Neural cell (in vitro differentiated cells): ENCODE data around the gene BHMT2. TPM values are rescaled to one million over a fixed set of nuclear protein-coding genes. Genes with fewer than 3 reads are reported as not detected.

ENCODE experiments used
- H2AFZ ChIP-seq: fragments of 200-600, 300-800 bp; sonication (generic), shearing (Covaris generic); 2 replicates; pipeline ENCODE4 v1.6.0; 2014; ENCODE audit warnings: low read depth, mild to moderate bottlenecking, antibody characterized with exemption, low read length, moderate library complexity
- H3F3A ChIP-seq: fragments of 200-600 bp; shearing (Covaris generic); 2 replicates; pipeline ENCODE4 v1.6.1; 2016; ENCODE audit warnings: mild to moderate bottlenecking, moderate library complexity, mixed read lengths, antibody characterized with exemption, low read length; ENCODE audit not compliant: insufficient read depth, poor library complexity, severe bottlenecking
- H3K27ac ChIP-seq: fragments of 200-600, 300-800 bp; sonication (generic), shearing (Covaris generic); 2 replicates; pipeline ENCODE4 v1.5.1; 2014; ENCODE audit warnings: mild to moderate bottlenecking, low read length, moderate library complexity
- H3K27me3 ChIP-seq: fragments of 300-800, 200-600 bp; sonication (generic), shearing (Covaris generic); 2 replicates; pipeline ENCODE4 v1.6.0; 2014; ENCODE audit warnings: mild to moderate bottlenecking, low read depth, low read length, moderate library complexity; ENCODE audit not compliant: insufficient read depth
- H3K36me3 ChIP-seq: fragments of 300-800, 200-600 bp; sonication (generic), shearing (Covaris generic); 2 replicates; pipeline ENCODE4 v1.5.1; 2014; ENCODE audit warnings: mild to moderate bottlenecking, antibody characterized with exemption, low read length, moderate library complexity; ENCODE audit not compliant: insufficient read depth
- H3K4me2 ChIP-seq: fragments of 300-800, 200-600 bp; sonication (generic), shearing (Covaris generic); 2 replicates; pipeline ENCODE4 v1.6.0; 2014; ENCODE audit warnings: mild to moderate bottlenecking, low read length
- H3K4me3 ChIP-seq: fragments of 300-800, 200-600 bp; sonication (generic), shearing (Covaris generic); 2 replicates; pipeline ENCODE4 v1.5.1; 2014; ENCODE audit warnings: mild to moderate bottlenecking, low read length, moderate library complexity
- H3K79me2 ChIP-seq: fragments of 200-600 bp; shearing (Covaris generic); replicated peaks from 2 replicates; pipeline ENCODE4 v1.6.0; 2014; ENCODE audit warnings: mild to moderate bottlenecking, low read length, moderate library complexity; ENCODE audit not compliant: insufficient read depth
- H3K9ac ChIP-seq: fragments of 300-800, 200-600 bp; sonication (generic), shearing (Covaris generic); 2 replicates; pipeline ENCODE4 v1.6.1; 2016; ENCODE audit warnings: mild to moderate bottlenecking, low read length, mixed read lengths
- H3K9me2 ChIP-seq: fragments of 200-600 bp; shearing (Covaris generic); 2 replicates; pipeline ENCODE4 v1.6.1; 2016; ENCODE audit warnings: mild to moderate bottlenecking, low read length, mixed read lengths; ENCODE audit not compliant: insufficient read depth
- H3K9me3 ChIP-seq: fragments of 200-600, 300-800 bp; sonication (generic), shearing (Covaris generic); 2 replicates; pipeline ENCODE4 v1.6.1; 2016; ENCODE audit warnings: mild to moderate bottlenecking, mixed run types, low read length, moderate library complexity, mixed read lengths
- H4K20me1 ChIP-seq: fragments of 200-600 bp; shearing (Covaris generic); 2 replicates; pipeline ENCODE4 v1.6.1; 2016; ENCODE audit warnings: mild to moderate bottlenecking, mixed run types; ENCODE audit not compliant: insufficient read depth
- CTCF ChIP-seq: fragments of 450-650 bp; IDR thresholded peaks from 2 replicates; pipeline ENCODE4 v1.5.1; 2014; ENCODE audit warnings: antibody characterized with exemption, mild to moderate bottlenecking, moderate library complexity; ENCODE audit not compliant: poor library complexity, severe bottlenecking
- EP300 ChIP-seq: fragments of 450-650 bp; conservative IDR thresholded peaks from 2 replicates; pipeline ENCODE4 v1.6.1; 2014; ENCODE audit warnings: antibody characterized with exemption, mild to moderate bottlenecking, moderate library complexity; ENCODE audit not compliant: poor library complexity, severe bottlenecking
- EZH2 ChIP-seq: fragments of 200-600, 300-800 bp; shearing (Covaris generic), sonication (generic); IDR thresholded peaks from 2 replicates; pipeline ENCODE4 v1.6.1; 2014; ENCODE audit warnings: antibody characterized with exemption, low read length, borderline replicate concordance, mild to moderate bottlenecking; ENCODE audit not compliant: insufficient read depth, poor library complexity, severe bottlenecking
- MXI1 ChIP-seq: fragments of 450-650 bp; conservative IDR thresholded peaks from 2 replicates; pipeline ENCODE4 v1.6.1; 2014; ENCODE audit warnings: antibody characterized with exemption, mild to moderate bottlenecking; ENCODE audit not compliant: poor library complexity, severe bottlenecking
- POLR2AphosphoS5 ChIP-seq: IDR thresholded peaks from 2 replicates; pipeline ENCODE4 v1.6.1; 2012
- RAD21 ChIP-seq: fragments of 450-650 bp; conservative IDR thresholded peaks from 2 replicates; pipeline ENCODE4 v1.6.1; 2014; ENCODE audit warnings: antibody characterized with exemption, mild to moderate bottlenecking, moderate library complexity
- SMC3 ChIP-seq: fragments of 450-650 bp; conservative IDR thresholded peaks from 2 replicates; pipeline ENCODE4 v1.6.1; 2014; ENCODE audit warnings: antibody characterized with exemption, mild to moderate bottlenecking, moderate library complexity; ENCODE audit not compliant: poor library complexity
- TAF1 ChIP-seq: IDR thresholded peaks from 2 replicates; pipeline ENCODE4 v1.6.1; 2012; ENCODE audit warnings: low read depth
- polyA plus RNA-seq: library from polyadenylated mRNA; depleted of rRNA; stranded (reverse); fragments of >200 nt; gene quantifications from 2 replicates; pipeline ENCODE4 v1.2.3, GENCODE V29; 2014
- TF ChIP-seq, protein P1 (sequence below): IDR thresholded peaks from 2 replicates; pipeline ENCODE4 v1.6.1; 2012; ENCODE audit warnings: borderline replicate concordance

The BHMT2 gene
- polyA plus RNA-seq, 1 donor from 2014 or later = not detected

- no peak overlapping the region for H3K4me2 ChIP-seq
- H3K27ac ChIP-seq = no peak overlapping the region
- H3K9me3 ChIP-seq = no peaks in the 10 kb centered on the region
- no peak overlapping the region for H3K4me3 ChIP-seq
- H3F3A ChIP-seq = no peaks in the 10 kb centered on the region
- H3K9ac ChIP-seq = no peak overlapping the region
- no peaks in the 10 kb centered on the region for H4K20me1 ChIP-seq
- H3K9me2 ChIP-seq = no peaks in the 10 kb centered on the region
- H3K36me3 ChIP-seq = no peaks in the 10 kb centered on the region
- no peaks in the 10 kb centered on the region for H3K79me2 ChIP-seq
- no peaks in the 10 kb centered on the region for H3K27me3 ChIP-seq
- H2AFZ ChIP-seq = no peak overlapping the region
- TF ChIP-seq POLR2AphosphoS5 = no peak
- TF ChIP-seq CTCF = no peak
- no peak for TF ChIP-seq TAF1
- TF ChIP-seq, protein P1, sequence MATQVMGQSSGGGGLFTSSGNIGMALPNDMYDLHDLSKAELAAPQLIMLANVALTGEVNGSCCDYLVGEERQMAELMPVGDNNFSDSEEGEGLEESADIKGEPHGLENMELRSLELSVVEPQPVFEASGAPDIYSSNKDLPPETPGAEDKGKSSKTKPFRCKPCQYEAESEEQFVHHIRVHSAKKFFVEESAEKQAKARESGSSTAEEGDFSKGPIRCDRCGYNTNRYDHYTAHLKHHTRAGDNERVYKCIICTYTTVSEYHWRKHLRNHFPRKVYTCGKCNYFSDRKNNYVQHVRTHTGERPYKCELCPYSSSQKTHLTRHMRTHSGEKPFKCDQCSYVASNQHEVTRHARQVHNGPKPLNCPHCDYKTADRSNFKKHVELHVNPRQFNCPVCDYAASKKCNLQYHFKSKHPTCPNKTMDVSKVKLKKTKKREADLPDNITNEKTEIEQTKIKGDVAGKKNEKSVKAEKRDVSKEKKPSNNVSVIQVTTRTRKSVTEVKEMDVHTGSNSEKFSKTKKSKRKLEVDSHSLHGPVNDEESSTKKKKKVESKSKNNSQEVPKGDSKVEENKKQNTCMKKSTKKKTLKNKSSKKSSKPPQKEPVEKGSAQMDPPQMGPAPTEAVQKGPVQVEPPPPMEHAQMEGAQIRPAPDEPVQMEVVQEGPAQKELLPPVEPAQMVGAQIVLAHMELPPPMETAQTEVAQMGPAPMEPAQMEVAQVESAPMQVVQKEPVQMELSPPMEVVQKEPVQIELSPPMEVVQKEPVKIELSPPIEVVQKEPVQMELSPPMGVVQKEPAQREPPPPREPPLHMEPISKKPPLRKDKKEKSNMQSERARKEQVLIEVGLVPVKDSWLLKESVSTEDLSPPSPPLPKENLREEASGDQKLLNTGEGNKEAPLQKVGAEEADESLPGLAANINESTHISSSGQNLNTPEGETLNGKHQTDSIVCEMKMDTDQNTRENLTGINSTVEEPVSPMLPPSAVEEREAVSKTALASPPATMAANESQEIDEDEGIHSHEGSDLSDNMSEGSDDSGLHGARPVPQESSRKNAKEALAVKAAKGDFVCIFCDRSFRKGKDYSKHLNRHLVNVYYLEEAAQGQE = no peak
- TF ChIP-seq SMC3 = no peak
- no peak for TF ChIP-seq EZH2
- TF ChIP-seq EP300 = no peak
- no peak for TF ChIP-seq RAD21
- TF ChIP-seq MXI1 = no peak
Observed at GRCh38 chr5:79135790-79136553, 66.4 kb downstream of the BHMT2 start.

DNA sequence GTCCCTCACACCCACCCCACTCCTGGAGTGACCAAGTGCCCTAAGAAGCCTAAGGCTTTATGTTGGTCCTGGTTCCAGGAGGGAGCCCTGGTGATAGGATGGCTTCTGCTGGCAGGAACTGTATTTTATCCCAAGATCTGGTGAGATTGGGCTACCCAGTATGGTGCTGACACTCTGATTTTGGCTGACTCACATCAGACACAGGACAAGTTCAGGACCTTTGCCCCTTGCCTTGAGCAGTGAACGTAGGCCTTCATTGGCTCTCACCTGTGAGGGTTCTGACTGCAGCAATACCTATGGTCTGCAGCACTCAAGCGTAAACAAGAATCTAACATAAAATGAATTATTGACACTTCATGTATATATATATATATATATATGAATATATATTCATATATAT lies 67.1 kb downstream of the BHMT2 start:
- Histone ChIP-seq H3K36me3 (no peaks in the 10 kb centered on the region), H3K9ac (no peak overlapping the region), H3K27ac (no peak overlapping the region), H3K79me2 (no peaks in the 10 kb centered on the region), H2AFZ (no peak overlapping the region), H3K9me2 (no peaks in the 10 kb centered on the region), H3F3A (no peaks in the 10 kb centered on the region), H3K9me3 (no peaks in the 10 kb centered on the region), H3K27me3 (no peaks in the 10 kb centered on the region), H4K20me1 (no peaks in the 10 kb centered on the region), H3K4me2 (no peak overlapping the region), H3K4me3 (no peak overlapping the region)
- TF ChIP-seq EZH2 = no peak
- TF ChIP-seq, protein P1 = no peak
